ENCODE data around the gene TRPM2. TPM values are rescaled to one million over a fixed set of nuclear protein-coding genes. Genes with fewer than 3 reads are reported as not detected.
A peak's percentile ranks its signal among the peaks of the same experiment; 100 is the strongest.
"Not testable (repeated sequence)": the region's sequence is repeated elsewhere in the genome, so short reads cannot be mapped to it uniquely, and the experiment has no call there.

The TRPM2 gene
- total RNA-seq, 2 donors from 2014 or later, result 10.7 to 25.6 TPM

GRCh38 chr21:44403106-44404020 lies 49.9 kb downstream of the TRPM2 start:
- ATAC-seq (replicated peaks), result no peak
- H3K9me3 Mint-ChIP-seq, result no peaks in the 10 kb centered on the region
- no peaks in the 10 kb centered on the region for H3K27me3 Mint-ChIP-seq
- peaks cover 19% of the 10 kb centered on the region for H3K36me3 Mint-ChIP-seq (ENCODE audit: low read depth)
- H3K27ac Mint-ChIP-seq, result no peak overlapping the region
- H3K4me1 Mint-ChIP-seq, result peaks cover 3% of the 10 kb centered on the region
- H3K4me3 Mint-ChIP-seq, result no peak overlapping the region

DNA sequence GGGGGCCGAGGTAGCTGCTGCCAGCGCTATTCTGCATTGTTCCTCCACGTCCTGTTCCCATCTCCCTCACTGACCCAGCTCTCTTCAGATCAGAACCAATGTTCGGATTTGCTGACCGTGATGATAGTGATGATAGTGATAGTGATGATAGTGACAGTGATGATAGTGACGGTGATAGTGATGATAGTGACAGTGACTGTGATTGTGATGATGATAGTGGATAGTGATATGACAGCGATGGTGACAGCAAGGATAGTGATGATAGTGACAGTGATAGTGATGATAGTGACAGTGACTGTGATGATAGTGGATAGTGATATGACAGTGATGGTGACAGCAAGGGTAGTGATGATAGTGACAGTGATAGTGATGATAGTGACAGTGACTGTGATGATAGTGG lies 51.1 kb downstream of the TRPM2 start:
- H3K9me3 Mint-ChIP-seq; ATAC-seq (replicated peaks); H3K4me1 Mint-ChIP-seq; H3K4me3 Mint-ChIP-seq; H3K27ac Mint-ChIP-seq; H3K27me3 Mint-ChIP-seq: not testable (repeated sequence)
- peaks cover 26% of the 10 kb centered on the region for H3K36me3 Mint-ChIP-seq (ENCODE audit: low read depth)

- ATAC-seq (replicated peaks), result no peak
- Mint-ChIP-seq H3K27me3 (no peaks in the 10 kb centered on the region), H3K27ac (no peak overlapping the region), H3K9me3 (no peaks in the 10 kb centered on the region), H3K4me3 (no peak overlapping the region), H3K4me1 (peaks cover 3% of the 10 kb centered on the region), H3K36me3 (ENCODE audit: low read depth) (peaks cover 26% of the 10 kb centered on the region)
Observed at GRCh38 chr21:44405091-44405947, 51.9 kb downstream of the TRPM2 start.

DNA sequence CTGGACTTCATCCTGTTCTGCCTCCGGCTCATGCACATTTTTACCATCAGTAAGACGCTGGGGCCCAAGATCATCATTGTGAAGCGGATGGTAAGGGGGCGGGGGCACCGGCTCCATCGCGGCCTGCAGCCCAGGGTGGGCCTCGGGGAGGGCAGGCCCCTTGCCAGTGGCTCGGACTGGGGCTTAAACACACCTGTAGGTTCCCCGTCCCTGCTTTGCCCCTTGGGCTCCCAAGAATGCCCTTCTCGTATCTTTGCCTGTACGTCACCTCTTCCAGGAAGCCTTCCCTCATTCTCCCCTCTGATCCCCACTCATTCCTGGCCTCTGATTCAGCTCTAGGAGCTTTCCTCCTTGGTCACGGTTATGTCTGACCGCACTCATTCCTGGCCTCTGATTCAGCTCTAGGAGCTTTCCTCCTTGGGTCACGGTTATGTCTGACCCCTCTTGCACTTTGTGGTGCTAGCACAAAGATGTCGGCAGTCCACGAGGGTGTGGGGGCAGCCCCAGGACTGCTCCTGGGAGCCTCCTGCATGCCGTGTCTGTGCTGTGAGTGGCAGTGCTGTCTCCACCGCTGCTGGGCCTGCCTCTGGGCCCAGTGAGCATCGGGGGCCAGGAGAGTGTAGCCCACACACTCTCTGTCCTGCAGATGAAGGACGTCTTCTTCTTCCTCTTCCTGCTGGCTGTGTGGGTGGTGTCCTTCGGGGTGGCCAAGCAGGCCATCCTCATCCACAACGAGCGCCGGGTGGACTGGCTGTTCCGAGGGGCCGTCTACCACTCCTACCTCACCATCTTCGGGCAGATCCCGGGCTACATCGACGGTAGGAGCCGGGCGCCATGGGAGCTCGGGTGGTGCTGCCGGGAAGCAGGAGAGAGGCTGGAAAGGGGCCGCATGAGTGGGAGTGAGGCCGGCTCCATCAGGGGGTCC lies 52.8 kb downstream of the TRPM2 start:
- Mint-ChIP-seq H3K4me3 (no peak overlapping the region), H3K4me1 (peaks cover 3% of the 10 kb centered on the region), H3K27me3 (no peaks in the 10 kb centered on the region), H3K9me3 (no peaks in the 10 kb centered on the region), H3K36me3 (ENCODE audit: low read depth) (peaks cover 26% of the 10 kb centered on the region), H3K27ac (no peak overlapping the region)
- ATAC-seq (replicated peaks), result no peak

DNA sequence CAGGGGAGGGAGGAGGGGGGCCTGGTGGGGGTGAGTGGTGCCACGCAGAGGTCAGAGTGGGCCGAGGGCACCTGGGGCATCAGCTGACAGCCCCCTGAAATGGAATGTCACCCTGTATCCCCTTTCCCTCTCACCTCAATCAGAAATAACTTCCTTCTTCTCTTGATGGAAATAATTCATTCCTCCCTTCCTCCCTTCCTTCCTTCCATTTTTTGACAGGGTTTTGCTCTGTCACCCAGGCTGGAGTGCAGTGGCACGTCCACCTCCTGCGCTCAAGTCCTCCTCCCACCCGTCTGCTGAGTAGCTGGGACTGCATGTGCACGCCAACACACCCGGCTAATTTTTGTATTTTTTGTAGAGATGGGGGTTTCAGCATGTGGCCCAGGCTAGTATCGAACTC lies 53.5 kb downstream of the TRPM2 start:
- H3K4me3 Mint-ChIP-seq, result peak overlapping the region; percentile 22
- peaks cover 26% of the 10 kb centered on the region for H3K36me3 Mint-ChIP-seq (ENCODE audit: low read depth)
- no peaks in the 10 kb centered on the region for H3K27me3 Mint-ChIP-seq
- H3K27ac Mint-ChIP-seq, result peak overlapping the region; percentile 85
- ATAC-seq (replicated peaks), result no peak
- no peaks in the 10 kb centered on the region for H3K9me3 Mint-ChIP-seq
- H3K4me1 Mint-ChIP-seq, result no peaks in the 10 kb centered on the region

DNA sequence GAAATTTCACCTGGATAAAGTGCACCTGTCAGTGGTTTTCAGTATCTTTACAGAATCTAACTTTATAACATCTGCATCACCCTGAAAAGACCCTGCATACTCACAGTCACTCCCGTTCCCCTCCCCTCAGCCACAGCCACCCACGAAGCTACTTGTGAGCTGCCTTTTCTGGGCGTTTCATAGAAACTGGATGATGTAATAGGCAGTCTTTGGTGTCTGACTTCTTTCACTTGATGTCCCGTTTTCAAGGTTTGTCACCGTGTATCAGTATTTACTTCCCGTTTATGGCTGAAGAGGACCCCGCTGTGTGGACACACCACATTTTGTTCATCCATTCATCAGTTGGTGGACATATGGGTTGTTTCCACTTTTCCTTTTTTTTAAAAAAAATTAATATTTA lies 54.1 kb downstream of the TRPM2 start:
- no peaks in the 10 kb centered on the region for H3K4me1 Mint-ChIP-seq
- peak; percentile 97 for ATAC-seq (replicated peaks)
- no peaks in the 10 kb centered on the region for H3K9me3 Mint-ChIP-seq

DNA sequence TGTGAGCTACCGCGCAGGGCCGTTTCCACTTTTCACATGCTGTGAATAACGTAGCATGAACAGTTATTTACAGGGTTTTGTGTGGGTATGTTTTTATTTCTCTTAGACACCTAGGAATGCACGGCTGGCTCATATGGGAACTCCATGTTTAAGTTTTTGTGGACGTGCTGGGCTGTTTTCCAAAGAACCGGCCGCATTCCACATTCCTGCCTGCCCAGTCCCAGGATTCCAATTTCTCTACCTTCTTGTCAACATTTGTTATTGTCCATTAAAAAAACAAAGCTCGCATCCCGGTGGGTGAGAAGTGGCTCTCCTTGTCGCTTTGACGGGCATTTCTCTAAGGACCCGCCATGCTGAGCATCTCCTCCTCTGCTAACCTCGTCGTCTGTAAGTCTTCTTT lies 54.8 kb downstream of the TRPM2 start:
- Mint-ChIP-seq H3K36me3 (ENCODE audit: low read depth) (peaks cover 33% of the 10 kb centered on the region), H3K4me3 (no peak overlapping the region)

More for the DNA sequence above, 54.1 kb downstream of the TRPM2 start:
- H3K27me3 Mint-ChIP-seq, result no peaks in the 10 kb centered on the region
- peaks cover 29% of the 10 kb centered on the region for H3K36me3 Mint-ChIP-seq (ENCODE audit: low read depth)
- peak overlapping the region; percentile 85 for H3K27ac Mint-ChIP-seq
- H3K4me3 Mint-ChIP-seq, result peak overlapping the region; percentile 22

GRCh38 chr21:44413566-44414290 lies 60.3 kb downstream of the TRPM2 start:
- no peaks in the 10 kb centered on the region for H3K27me3 Mint-ChIP-seq
- no peaks in the 10 kb centered on the region for H3K9me3 Mint-ChIP-seq

More for the DNA sequence above, 54.8 kb downstream of the TRPM2 start:
- H3K27ac Mint-ChIP-seq, result no peak overlapping the region
- no peaks in the 10 kb centered on the region for H3K9me3 Mint-ChIP-seq
- ATAC-seq (replicated peaks), result no peak
- no peaks in the 10 kb centered on the region for H3K27me3 Mint-ChIP-seq
- no peaks in the 10 kb centered on the region for H3K4me1 Mint-ChIP-seq

DNA sequence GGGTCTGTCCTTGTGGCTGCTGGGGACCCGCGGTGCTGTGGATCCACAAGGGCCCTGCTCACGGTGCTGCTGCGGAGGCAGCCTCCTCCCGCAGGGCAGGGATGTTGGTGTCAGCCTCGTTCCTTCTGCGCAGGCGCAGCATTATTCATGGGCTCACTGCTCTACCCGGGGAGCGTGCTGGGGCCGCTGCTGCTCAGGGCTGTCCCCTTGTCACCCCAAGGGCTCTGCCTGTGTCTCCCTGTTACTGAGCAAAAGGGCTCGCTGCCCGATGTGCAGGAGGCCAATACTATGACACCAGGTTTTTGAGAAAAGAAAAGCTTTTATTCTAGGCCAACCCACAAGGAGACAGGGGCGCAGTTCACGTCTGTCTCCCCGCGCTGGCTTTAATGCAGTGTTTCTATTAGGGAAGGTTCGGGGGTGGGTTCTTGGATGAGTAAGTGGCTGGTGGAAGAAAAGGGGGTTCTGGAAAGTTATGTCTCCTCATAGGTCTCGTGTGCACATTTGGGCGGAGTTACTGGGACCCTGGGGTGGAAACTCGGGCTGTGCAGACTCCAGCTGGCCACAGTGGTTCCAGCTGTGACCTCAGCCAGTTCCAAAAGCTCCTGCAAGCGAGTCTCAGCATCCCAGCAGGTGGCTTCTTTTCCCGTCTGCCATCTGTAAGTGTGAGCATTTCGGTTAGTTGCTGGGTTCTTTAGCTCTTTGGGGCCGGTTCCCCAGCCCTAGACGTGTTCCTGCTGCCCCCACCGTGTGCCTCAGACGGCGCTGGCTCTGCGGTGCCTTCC lies 61.1 kb downstream of the TRPM2 start:
- H3K27ac Mint-ChIP-seq, result no peak overlapping the region
- peaks cover 4% of the 10 kb centered on the region for H3K4me1 Mint-ChIP-seq
- H3K27me3 Mint-ChIP-seq, result no peaks in the 10 kb centered on the region
- no peak overlapping the region for H3K4me3 Mint-ChIP-seq
- peaks cover 28% of the 10 kb centered on the region for H3K36me3 Mint-ChIP-seq (ENCODE audit: low read depth)
- H3K9me3 Mint-ChIP-seq, result peaks cover 1% of the 10 kb centered on the region
- ATAC-seq (replicated peaks), result no peak

More at GRCh38 chr21:44413566-44414290, 60.3 kb downstream of the TRPM2 start:
- H3K27ac Mint-ChIP-seq, result no peak overlapping the region
- H3K4me3 Mint-ChIP-seq, result no peak overlapping the region
- peaks cover 30% of the 10 kb centered on the region for H3K36me3 Mint-ChIP-seq (ENCODE audit: low read depth)
- H3K4me1 Mint-ChIP-seq, result no peaks in the 10 kb centered on the region
- ATAC-seq (replicated peaks), result no peak

DNA sequence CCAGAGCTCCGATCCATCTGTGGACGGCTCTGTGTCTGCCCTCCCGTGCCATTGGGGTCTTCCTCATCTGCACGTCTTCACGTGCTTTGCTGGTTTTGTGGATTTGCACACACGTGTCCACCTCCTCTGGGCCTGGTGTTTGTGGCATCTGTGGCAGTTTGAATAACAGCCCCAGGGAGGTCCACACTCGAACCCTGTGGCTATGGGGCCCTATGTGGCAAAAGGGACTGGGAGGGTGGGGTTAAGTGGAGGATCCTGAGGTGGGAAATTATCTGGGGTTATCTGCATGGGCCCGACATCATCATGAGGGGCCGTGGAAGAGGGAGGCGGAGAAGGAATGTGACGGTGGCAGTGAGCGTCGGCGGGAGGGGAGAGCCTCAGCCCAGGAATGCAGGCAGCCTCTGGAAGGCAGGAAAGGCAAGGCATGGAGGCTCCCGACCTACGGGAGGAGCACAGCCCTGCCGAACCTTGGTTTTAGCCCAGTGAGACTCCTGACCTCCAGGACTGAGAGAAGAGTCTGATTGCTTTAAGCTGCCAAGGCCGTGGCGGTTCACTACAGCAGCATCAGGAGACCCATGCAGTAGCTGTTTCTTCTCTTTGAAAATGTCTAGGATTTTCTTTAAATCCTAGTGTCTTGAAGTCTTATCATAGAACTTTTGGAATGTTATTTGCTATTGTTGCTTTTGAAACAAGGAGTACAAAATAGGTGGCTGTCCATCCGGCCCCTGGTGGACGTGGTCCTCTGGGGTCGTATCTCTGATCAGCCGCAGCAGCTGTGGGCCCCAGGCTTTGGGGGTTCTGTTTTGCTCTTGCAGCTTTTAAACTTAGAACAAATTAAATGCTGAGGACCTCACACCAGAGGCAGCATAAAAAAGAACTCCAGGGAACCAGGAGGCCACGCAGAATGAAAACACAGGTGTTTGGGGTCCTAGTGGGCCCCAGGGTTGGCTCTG lies 61.9 kb downstream of the TRPM2 start:
- peaks cover 35% of the 10 kb centered on the region for H3K36me3 Mint-ChIP-seq (ENCODE audit: low read depth)
- ATAC-seq (replicated peaks), result no peak
- no peak overlapping the region for H3K27ac Mint-ChIP-seq
- H3K27me3 Mint-ChIP-seq, result no peaks in the 10 kb centered on the region
- H3K4me3 Mint-ChIP-seq, result no peak overlapping the region
- H3K9me3 Mint-ChIP-seq, result peaks cover 4% of the 10 kb centered on the region
- peaks cover 7% of the 10 kb centered on the region for H3K4me1 Mint-ChIP-seq

GRCh38 chr21:44416193-44416592 lies 62.8 kb downstream of the TRPM2 start:
- Mint-ChIP-seq H3K27ac (no peak overlapping the region), H3K27me3 (no peaks in the 10 kb centered on the region), H3K36me3 (ENCODE audit: low read depth) (peaks cover 35% of the 10 kb centered on the region), H3K4me1 (peaks cover 7% of the 10 kb centered on the region), H3K9me3 (peaks cover 4% of the 10 kb centered on the region), H3K4me3 (no peak overlapping the region)
- no peak for ATAC-seq (replicated peaks)

DNA sequence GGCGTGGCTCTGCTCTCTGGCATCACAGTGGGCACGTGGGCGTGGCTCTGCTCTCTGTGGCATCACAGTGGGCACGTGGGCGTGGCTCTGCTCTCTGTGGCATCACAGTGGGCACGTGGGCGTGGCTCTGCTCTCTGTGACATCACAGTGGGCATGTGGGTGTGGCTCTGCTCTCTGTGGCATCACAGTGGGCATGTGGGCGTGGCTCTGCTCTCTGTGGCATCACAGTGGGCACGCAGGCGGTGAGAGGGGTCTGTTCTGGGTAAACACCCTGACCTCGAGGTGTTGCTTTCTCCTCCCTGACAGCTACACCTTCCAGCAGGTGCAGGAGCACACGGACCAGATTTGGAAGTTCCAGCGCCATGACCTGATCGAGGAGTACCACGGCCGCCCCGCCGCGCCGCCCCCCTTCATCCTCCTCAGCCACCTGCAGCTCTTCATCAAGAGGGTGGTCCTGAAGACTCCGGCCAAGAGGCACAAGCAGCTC lies 64.2 kb downstream of the TRPM2 start:
- H3K9me3 Mint-ChIP-seq; H3K27me3 Mint-ChIP-seq; H3K27ac Mint-ChIP-seq; ATAC-seq (replicated peaks); H3K4me3 Mint-ChIP-seq; H3K4me1 Mint-ChIP-seq: not testable (repeated sequence)
- H3K36me3 Mint-ChIP-seq (ENCODE audit: low read depth), result peaks cover 37% of the 10 kb centered on the region

All from activated T-helper 17 cell treated with anti-CD3 and anti-CD28 coated beads, Interleukin-2, amount 50 U/mL, for 72 hours (primary cell).